ENCODE data around the gene DPP10.

GRCh38 chr2:115610888-115611287 lies 1168.4 kb downstream of the DPP10 start:
- TF ChIP-seq CTCF (IDR thresholded peaks at IDR 0.05 in 8 of 11, conservative IDR thresholded peaks at IDR 0.05 in 3 of 11), result no peak
- no peak for TF ChIP-seq POLR2A (IDR thresholded peaks at IDR 0.05)
